Left lung (tissue), 10 donors: ENCODE data around the gene CSNK2B. TPM values are rescaled to one million over a fixed set of nuclear protein-coding genes. Genes with fewer than 3 reads are reported as not detected.
A peak's percentile ranks its signal among the peaks of the same experiment; 100 is the strongest.

Source experiments
- ATAC-seq: fragments of 200-7000 bp; cut with Tn5 transposase; one replicate; pipeline ENCODE4 v1.9.1; 2020; ENCODE audit warnings: moderate library complexity
- DNase-seq, 4 donors: peaks; one replicate each; pipeline ENCODE4 v3.0.0-alpha.2; 2013 to 2020
- H3K27ac ChIP-seq, 2 donors: fragments of 200-600 bp; sonication (generic) in 1 of 2; one replicate each; pipeline versions ENCODE4 v1.5.0 to v1.8.0; 2020 to 2021
- H3K27me3 ChIP-seq, 2 donors: fragments of 200-600 bp; sonication (generic) in 1 of 2; one replicate each; pipeline versions ENCODE4 v1.5.0 to v1.8.0; 2020 to 2021
- H3K36me3 ChIP-seq, 2 donors: fragments of 200-600 bp; sonication (generic) in 1 of 2; one replicate each; pipeline versions ENCODE4 v1.5.0 to v1.8.0; 2020 to 2021
- H3K4me1 ChIP-seq, 2 donors: fragments of 200-600 bp; one replicate each; pipeline ENCODE4 v1.8.0; 2021
- H3K4me3 ChIP-seq, 2 donors: fragments of 200-600 bp; sonication (generic) in 1 of 2; one replicate each; pipeline versions ENCODE4 v1.5.0 to v1.8.0; 2020 to 2021; ENCODE audit warnings: mild to moderate bottlenecking in 1 of 2
- H3K9me3 ChIP-seq, 2 donors: fragments of 200-600 bp; sonication (generic) in 1 of 2; one replicate each; pipeline versions ENCODE4 v1.5.0 to v1.8.0; 2020 to 2021
- CTCF ChIP-seq, 2 donors: fragments of 200-600 bp; sonication (generic) in 1 of 2; IDR thresholded peaks; one replicate each; pipeline versions ENCODE4 v1.5.0 to v1.8.0; 2021; ENCODE audit warnings: antibody characterized with exemption in 2 of 2
- intact Hi-C, 2 donors: fragments of 100-400 bp; cut with DNase I; formaldehyde crosslinking; loops; one replicate each; pipeline versions ENCODE4 v1.11.2 to v1.14.2; 2022
- polyA plus RNA-seq, 6 donors: library from polyadenylated mRNA; unstranded; fragments of 120-200 nt; gene quantifications; one replicate each; pipeline ENCODE4 v1.2.1, GENCODE V29; 2013; ENCODE audit not compliant: insufficient read length in 6 of 6
- total RNA-seq, 2 donors: library from RNA; stranded (reverse); fragmentation: NEBNext Ultra II Directional; extraction: Animal tissue kit (Norgen Biotek cat#: 25700); gene quantifications; one replicate each; pipeline ENCODE4 v1.2.1, GENCODE V29; 2021
- donor health status: DM: no; HTN: yes; CAD: no.
- donor health status: DM: no; HTN: no; CAD: no.

Gene CSNK2B
- total and polyA plus RNA-seq, 8 donors: 96.6 to 210 (median 191) TPM

- TF ChIP-seq CTCF (IDR thresholded peaks at IDR 0.05): no peak
- DNase-seq (no peak), ATAC-seq (no peak)
- Histone ChIP-seq H3K27me3 (no peaks in the 10 kb centered on the region), H3K27ac (no peak overlapping the region), H3K4me1 (no peaks in the 10 kb centered on the region), H3K4me3 (no peak overlapping the region), H3K36me3 (peaks cover 0 to 100% of the 10 kb centered on the region in 2 donors), H3K9me3 (no peaks in the 10 kb centered on the region)
- intact Hi-C loops: no loop called here
Measured at GRCh38 chr6:31642798-31643570, 22.9 kb upstream of the CSNK2B start.

GRCh38 chr6:31643818-31644454 lies 21.9 kb upstream of the CSNK2B start:
- Histone ChIP-seq H3K9me3 (no peaks in the 10 kb centered on the region), H3K27ac (no peak overlapping the region), H3K4me3 (no peak overlapping the region), H3K27me3 (no peaks in the 10 kb centered on the region), H3K36me3 (peaks cover 0 to 100% of the 10 kb centered on the region in 2 donors), H3K4me1 (no peaks in the 10 kb centered on the region)
- intact Hi-C loops: no loop called here
- no peak for DNase-seq
- TF ChIP-seq CTCF (IDR thresholded peaks at IDR 0.05): no peak
- no peak for ATAC-seq

GRCh38 chr6:31645325-31645724 lies 20.6 kb upstream of the CSNK2B start:
- Histone ChIP-seq H3K27me3 (no peaks in the 10 kb centered on the region), H3K9me3 (no peaks in the 10 kb centered on the region), H3K4me3 (no peak overlapping the region), H3K27ac (no peak overlapping the region), H3K4me1 (peaks cover 0 to 5% of the 10 kb centered on the region in 2 donors), H3K36me3 (peaks cover 0 to 98% of the 10 kb centered on the region in 2 donors)
- ATAC-seq (no peak), DNase-seq (no peak)
- no peak for TF ChIP-seq CTCF (IDR thresholded peaks at IDR 0.05)
- intact Hi-C loops: no loop called here

GRCh38 chr6:31651602-31652191 lies 14.2 kb upstream of the CSNK2B start:
- Histone ChIP-seq H3K9me3 (no peaks in the 10 kb centered on the region), H3K4me3 (peak overlapping the region; percentile 73 to 86), H3K4me1 (peaks cover 5 to 41% of the 10 kb centered on the region in 2 donors), H3K27ac (peak overlapping the region; percentile 96 to 98), H3K36me3 (peaks cover 0 to 52% of the 10 kb centered on the region in 2 donors), H3K27me3 (no peaks in the 10 kb centered on the region)
- ATAC-seq (peak; percentile 76), DNase-seq (peak in 2 of 4 donors; percentile 78 to 83)
- TF ChIP-seq CTCF (IDR thresholded peaks at IDR 0.05): no peak
- intact Hi-C loops: no loop called here
